AG04449 (cell line): ENCODE measurements around the gene DDIT4.
"Not testable (repeated sequence)": the region's sequence is repeated elsewhere in the genome, so short reads cannot be mapped to it uniquely, and the experiment has no call there.

Source experiments
- CTCF ChIA-PET: fragments of 350-600 bp; formaldehyde crosslinking; extraction: SDS; loops from one replicate; lab custom pipeline; 2021; ENCODE audit warnings: antibody characterized with exemption; lab: Yijun Ruan, JAX
- POLR2A ChIA-PET: fragments of 400-600, 350-600 bp; formaldehyde crosslinking; extraction: SDS; loops from one replicate; lab custom pipeline; 2020; ENCODE audit warnings: antibody characterized with exemption, inconsistent platforms; lab: Yijun Ruan, JAX
- DNase-seq: peaks from one replicate; pipeline ENCODE4 v3.0.0-alpha.2; 2010; ENCODE audit warnings: low read depth, low spot score
- H3K4me3 ChIP-seq: 2 replicates; pipeline ENCODE4 v1.5.1; 2011; ENCODE audit warnings: low read depth, mild to moderate bottlenecking, control low read depth, low read length
- CTCF ChIP-seq: IDR thresholded peaks from one replicate; pipeline ENCODE4 v1.5.1; 2011; ENCODE audit warnings: mild to moderate bottlenecking, moderate library complexity, low read length, control low read depth, inconsistent platforms; ENCODE audit not compliant: insufficient read depth; ENCODE audit errors: missing control alignments

The DDIT4 gene

GRCh38 chr10:72297281-72297804 lies 23.6 kb downstream of the DDIT4 start:
- POLR2A ChIA-PET = interaction anchor here (0.9 to 2.7 kb wide), 8 partner anchors 11 to 54 kb away, joined by 3 to 44 read pairs (median 4); partner anchors contain the start of gene DDIT4
- H3K4me3 ChIP-seq = peak overlapping the region; percentile 64
- no peak for TF ChIP-seq CTCF
- CTCF ChIA-PET = interaction anchor here (0.6 to 1.9 kb wide), 4 partner anchors 11 to 43 kb away, joined by 3 to 9 read pairs (median 4); partner anchors contain the start of gene DDIT4
- DNase-seq = peak; percentile 87

- TF ChIP-seq CTCF = no peak
- CTCF ChIA-PET = interaction anchor here (1.5 to 1.9 kb wide), 2 partner anchors 10 to 24 kb away, joined by 5 to 9 read pairs; partner anchors contain the start of gene DDIT4
- peak overlapping the region; percentile 64 for H3K4me3 ChIP-seq
- DNase-seq = peak; percentile 87
- POLR2A ChIA-PET = interaction anchor here (0.9 to 2.7 kb wide), 8 partner anchors 11 to 54 kb away, joined by 3 to 44 read pairs (median 4); partner anchors contain the start of gene DDIT4
Measured at GRCh38 chr10:72297805-72298591, 24.3 kb downstream of the DDIT4 start.

- DNase-seq = no peak
- no peak overlapping the region for H3K4me3 ChIP-seq
- ChIA-PET POLR2A (interaction anchor here (2.7 kb wide), 1 partner anchor 24 kb away, joined by 44 read pairs; the partner anchor contains the start of gene DDIT4), CTCF (interaction anchor here (1.9 kb wide), 1 partner anchor 9 kb away, joined by 5 read pairs; no protein-coding TSS in a partner anchor)
- no peak for TF ChIP-seq CTCF
Measured at GRCh38 chr10:72298592-72299519, 25.1 kb downstream of the DDIT4 start.

- ChIA-PET POLR2A (interaction anchor here (1.4 to 2.2 kb wide), 3 partner anchors 17 to 30 kb away, joined by 4 to 10 read pairs (median 7); partner anchors contain the start of gene DDIT4), CTCF (interaction anchor here (0.9 to 1.7 kb wide), 3 partner anchors 12 to 15 kb away, joined by 3 read pairs; no protein-coding TSS in a partner anchor)
- no peak for DNase-seq
- no peak overlapping the region for H3K4me3 ChIP-seq
- TF ChIP-seq CTCF = no peak
Measured at GRCh38 chr10:72303424-72304128, 29.9 kb downstream of the DDIT4 start.

GRCh38 chr10:72306215-72306760 lies 32.6 kb downstream of the DDIT4 start:
- POLR2A ChIA-PET = no interaction called here
- CTCF ChIA-PET = interaction anchor here (1.5 kb wide), 1 partner anchor 31 kb away, joined by 3 read pairs; no protein-coding TSS in a partner anchor
- no peak overlapping the region for H3K4me3 ChIP-seq
- no peak for TF ChIP-seq CTCF
- DNase-seq = no peak

GRCh38 chr10:72307711-72308110 lies 34.0 kb downstream of the DDIT4 start:
- not testable (repeated sequence) for DNase-seq, H3K4me3 ChIP-seq
- POLR2A ChIA-PET = interaction anchor here (1.2 kb wide), 2 partner anchors 11 to 13 kb away, joined by 3 to 5 read pairs; no protein-coding TSS in a partner anchor
- CTCF ChIA-PET = interaction anchor here (1.0 to 1.6 kb wide), 2 partner anchors 9 to 11 kb away, joined by 4 to 5 read pairs; no protein-coding TSS in a partner anchor
